Prostate gland (tissue), 2 donors: ENCODE measurements around the gene CAVIN4. TPM values are rescaled to one million over a fixed set of nuclear protein-coding genes. Genes with fewer than 3 reads are reported as not detected.

Source experiments
- DNase-seq: peaks from one replicate; pipeline ENCODE4 v3.0.0-alpha.2; 2019; ENCODE audit warnings: low spot score
- H3K27ac ChIP-seq, 2 donors: fragments of 200-600 bp; sonication (generic); 2 replicates each; pipeline ENCODE4 v1.5.1; 2017 to 2019
- H3K27me3 ChIP-seq: fragments of 200-600 bp; sonication (generic); replicated peaks from 2 replicates; pipeline ENCODE4 v1.5.1; 2019; ENCODE audit not compliant: insufficient read depth
- H3K36me3 ChIP-seq, 2 donors: fragments of 200-600 bp; sonication (generic); 1 replicate in 1 of 2; 2 replicates in 1 of 2; pipeline versions ENCODE4 v1.5.1 to v1.8.1; 2017 to 2019
- H3K4me1 ChIP-seq: fragments of 200-600 bp; sonication (generic); replicated peaks from 2 replicates; pipeline ENCODE4 v1.5.1; 2019
- H3K4me3 ChIP-seq, 2 donors: fragments of 200-600 bp; sonication (generic); 2 replicates each; pipeline ENCODE4 v1.5.1; 2017 to 2019
- H3K9me3 ChIP-seq: fragments of 200-600 bp; sonication (generic); 2 replicates; pipeline ENCODE4 v1.5.1; 2017
- CTCF ChIP-seq, 4 experiments: fragments of 200-600 bp in 2 of 4; fragments of 450-650 bp in 2 of 4; sonication (generic) in 2 of 4; IDR thresholded peaks; 1 replicate in 3 of 4; 2 replicates in 1 of 4; pipeline ENCODE4 v1.5.1; 2016 to 2019; ENCODE audit warnings: antibody characterized with exemption in 4 of 4, mild to moderate bottlenecking in 2 of 4, moderate library complexity in 2 of 4
- POLR2A ChIP-seq: fragments of 450-650 bp; IDR thresholded peaks from one replicate; pipeline ENCODE4 v1.6.1; 2016; ENCODE audit warnings: antibody characterized with exemption, mild to moderate bottlenecking
- POLR2AphosphoS5 ChIP-seq: sonication (generic); formaldehyde crosslinking; IDR thresholded peaks from one replicate; pipeline ENCODE4 v1.6.1; 2017; ENCODE audit warnings: antibody characterized with exemption
- WGBS: methylation state at CpG from one replicate; pipeline ENCODE4 v1.1.5; 2018; 5-methylcytosine and 5-hydroxymethylcytosine counted together
- intact Hi-C: fragments of 100-400 bp; cut with DNase I; formaldehyde crosslinking; loops from one replicate; pipeline ENCODE4 v1.14.2; 2022
- total RNA-seq, 2 donors: library from RNA; depleted of rRNA; stranded (reverse); fragments of >200 nt; gene quantifications; one replicate each; pipeline ENCODE4 v1.1.0, GENCODE V29; 2016

CAVIN4 gene
- total RNA-seq, 2 donors from 2014 or later, result 0.50 to 1.2 TPM

- Histone ChIP-seq H3K27me3 (no peaks in the 10 kb centered on the region), H3K36me3 (no peaks in the 10 kb centered on the region), H3K27ac (no peak overlapping the region), H3K9me3 (no peaks in the 10 kb centered on the region), H3K4me1 (no peaks in the 10 kb centered on the region), H3K4me3 (no peak overlapping the region)
- intact Hi-C loops, result no loop called here
- DNase-seq, result no peak
- no peak for TF ChIP-seq POLR2AphosphoS5
- 76% methylated on average over 5 of the region's 5 CpGs for WGBS
These were observed 41.8 kb downstream of the CAVIN4 start for GRCh38 chr9:100619665-100620064.

- intact Hi-C loops, result no loop called here
- Histone ChIP-seq H3K4me3 (no peak overlapping the region), H3K9me3 (no peaks in the 10 kb centered on the region), H3K36me3 (no peaks in the 10 kb centered on the region), H3K4me1 (no peaks in the 10 kb centered on the region), H3K27me3 (no peaks in the 10 kb centered on the region), H3K27ac (no peak overlapping the region)
- no peak for DNase-seq
- TF ChIP-seq CTCF (IDR thresholded peaks at IDR 0.05) (no peak), POLR2AphosphoS5 (no peak), POLR2A (no peak)
- 35% methylated on average over 1 of the region's 1 CpG for WGBS
These were observed 46.1 kb downstream of the CAVIN4 start for GRCh38 chr9:100623969-100624368.

GRCh38 chr9:100626949-100627348, 49.1 kb downstream of the CAVIN4 start:
- H3K27me3 ChIP-seq, result no peaks in the 10 kb centered on the region

GRCh38 chr9:100637787-100638186, 59.9 kb downstream of the CAVIN4 start:
- WGBS, result 39% methylated on average over 6 of the region's 6 CpGs
- H3K9me3 ChIP-seq, result no peaks in the 10 kb centered on the region
- no peaks in the 10 kb centered on the region for H3K4me1 ChIP-seq
- no peak for DNase-seq
- H3K4me3 ChIP-seq, result no peak overlapping the region
- no peaks in the 10 kb centered on the region for H3K27me3 ChIP-seq
- no peak overlapping the region for H3K27ac ChIP-seq
- intact Hi-C loops, result no loop called here
- no peak for TF ChIP-seq POLR2AphosphoS5
- TF ChIP-seq POLR2A, result no peak
- TF ChIP-seq CTCF (IDR thresholded peaks at IDR 0.05), result no peak
- no peaks in the 10 kb centered on the region for H3K36me3 ChIP-seq

More at GRCh38 chr9:100626949-100627348, 49.1 kb downstream of the CAVIN4 start:
- no peak overlapping the region for H3K4me3 ChIP-seq
- no peak for DNase-seq
- intact Hi-C loops, result no loop called here
- no peaks in the 10 kb centered on the region for H3K4me1 ChIP-seq
- H3K27ac ChIP-seq, result no peak overlapping the region
- no peak for TF ChIP-seq POLR2A
- TF ChIP-seq CTCF (IDR thresholded peaks at IDR 0.05), result no peak
- no peak for TF ChIP-seq POLR2AphosphoS5
- no peaks in the 10 kb centered on the region for H3K36me3 ChIP-seq
- no peaks in the 10 kb centered on the region for H3K9me3 ChIP-seq
- WGBS, result 94% methylated on average over 1 of the region's 1 CpG

Other genes starting within 250 kb of the CAVIN4 start
- gene TEX10, start 225.1 kb upstream of the CAVIN4 start, total RNA-seq, result 10 to 100 TPM; 17.3 to 32.1 TPM
- 10 to 100 TPM; 17.3 to 24.5 TPM for gene MSANTD3, start 150.9 kb upstream of the CAVIN4 start, total RNA-seq
- 1 to 10 TPM; 1.7 to 2.7 TPM for gene TMEFF1, start 104.9 kb upstream of the CAVIN4 start, total RNA-seq